Measurements from ENCODE around the gene MAPK8IP1.

Gene MAPK8IP1

GRCh38 chr11:45860348-45860747 is 25.1 kb upstream of the MAPK8IP1 start:
- DNase-seq: no peak

GRCh38 chr11:45860764-45861510 is 24.5 kb upstream of the MAPK8IP1 start:
- DNase-seq: no peak

GRCh38 chr11:45864041-45864440 is 21.4 kb upstream of the MAPK8IP1 start:
- no peak for DNase-seq

GRCh38 chr11:45869551-45869950 is 15.9 kb upstream of the MAPK8IP1 start:
- DNase-seq: no peak

GRCh38 chr11:45870706-45871105 is 14.7 kb upstream of the MAPK8IP1 start:
- DNase-seq: no peak

- no peak for DNase-seq
Measured at GRCh38 chr11:45871638-45872037, 13.8 kb upstream of the MAPK8IP1 start.

GRCh38 chr11:45872651-45873356 is 12.6 kb upstream of the MAPK8IP1 start:
- peak; percentile 21 for DNase-seq

GRCh38 chr11:45876401-45876800 is 9.1 kb upstream of the MAPK8IP1 start:
- no peak for DNase-seq

- no peak for DNase-seq
Measured at GRCh38 chr11:45877221-45877620, 8.2 kb upstream of the MAPK8IP1 start.

GRCh38 chr11:45877845-45878244 is 7.6 kb upstream of the MAPK8IP1 start:
- DNase-seq: no peak

- DNase-seq: no peak
Measured at GRCh38 chr11:45879803-45880686, 5.4 kb upstream of the MAPK8IP1 start.

GRCh38 chr11:45880772-45881570 is 4.5 kb upstream of the MAPK8IP1 start:
- no peak for DNase-seq

- DNase-seq: no peak
Measured at GRCh38 chr11:45881708-45882368, 3.6 kb upstream of the MAPK8IP1 start.

- no peak for DNase-seq
Measured at GRCh38 chr11:45884596-45885185, 760 bp upstream of the MAPK8IP1 start.

- no peak for DNase-seq
Measured at GRCh38 chr11:45885921-45886721, 670 bp downstream of the MAPK8IP1 start.

GRCh38 chr11:45886816-45887520 is 1.5 kb downstream of the MAPK8IP1 start:
- no peak for DNase-seq

GRCh38 chr11:45887587-45887986 is 2.1 kb downstream of the MAPK8IP1 start:
- DNase-seq: no peak

GRCh38 chr11:45889555-45889954 is 4.1 kb downstream of the MAPK8IP1 start:
- no peak for DNase-seq

- DNase-seq: no peak
Measured at GRCh38 chr11:45889966-45890365, 4.5 kb downstream of the MAPK8IP1 start.
